ENCODE measurements around the gene RABEP2.

RABEP2 gene

GRCh38 chr16:28964496-28964895 is 39.5 kb upstream of the RABEP2 start:
- H3K9ac ChIP-seq: no peak overlapping the region
- no peaks in the 10 kb centered on the region for H3K36me3 ChIP-seq (ENCODE audit: control insufficient read depth, insufficient read depth, low read length)
- no peak overlapping the region for H3K27ac ChIP-seq
- no peaks in the 10 kb centered on the region for H3K4me1 ChIP-seq
- no peaks in the 10 kb centered on the region for H3K27me3 ChIP-seq (ENCODE audit: control insufficient read depth, insufficient read depth, low read length)
- H3K4me3 ChIP-seq (ENCODE audit: low read depth, low read length): no peak overlapping the region
- H3K4me2 ChIP-seq (ENCODE audit: low read length): no peak overlapping the region
- no peak for TF ChIP-seq CTCF (IDR thresholded peaks at IDR 0.05)
- H3K79me2 ChIP-seq: peaks cover 2% of the 10 kb centered on the region
- H3K9me3 ChIP-seq (ENCODE audit: control insufficient read depth, low read length): no peaks in the 10 kb centered on the region
- H2AFZ ChIP-seq: no peak overlapping the region

GRCh38 chr16:28964072-28964471 is 39.0 kb upstream of the RABEP2 start:
- Histone ChIP-seq H3K4me3 (ENCODE audit: low read depth, low read length) (no peak overlapping the region), H2AFZ (no peak overlapping the region), H3K27me3 (ENCODE audit: control insufficient read depth, insufficient read depth, low read length) (no peaks in the 10 kb centered on the region), H3K27ac (no peak overlapping the region), H3K4me2 (ENCODE audit: low read length) (no peak overlapping the region), H3K4me1 (no peaks in the 10 kb centered on the region), H3K79me2 (peaks cover 2% of the 10 kb centered on the region), H3K9ac (no peak overlapping the region), H3K36me3 (ENCODE audit: control insufficient read depth, insufficient read depth, low read length) (no peaks in the 10 kb centered on the region), H3K9me3 (ENCODE audit: control insufficient read depth, low read length) (no peaks in the 10 kb centered on the region)
- no peak for TF ChIP-seq CTCF (IDR thresholded peaks at IDR 0.05)

GRCh38 chr16:28958836-28959235 is 33.8 kb upstream of the RABEP2 start:
- H3K4me1 ChIP-seq: no peaks in the 10 kb centered on the region
- no peak overlapping the region for H3K4me2 ChIP-seq (ENCODE audit: low read length)
- H3K4me3 ChIP-seq (ENCODE audit: low read depth, low read length): no peak overlapping the region
- no peak overlapping the region for H3K27ac ChIP-seq
- no peak overlapping the region for H2AFZ ChIP-seq
- no peak for TF ChIP-seq CTCF (IDR thresholded peaks at IDR 0.05)
- H3K79me2 ChIP-seq: peaks cover 2% of the 10 kb centered on the region
- no peaks in the 10 kb centered on the region for H3K36me3 ChIP-seq (ENCODE audit: control insufficient read depth, insufficient read depth, low read length)
- no peaks in the 10 kb centered on the region for H3K27me3 ChIP-seq (ENCODE audit: control insufficient read depth, insufficient read depth, low read length)
- H3K9me3 ChIP-seq (ENCODE audit: control insufficient read depth, low read length): no peaks in the 10 kb centered on the region
- H3K9ac ChIP-seq: no peak overlapping the region

- H3K79me2 ChIP-seq: peaks cover 2% of the 10 kb centered on the region
Observed at GRCh38 chr16:28958216-28958615, 33.2 kb upstream of the RABEP2 start.

More at GRCh38 chr16:28958216-28958615, 33.2 kb upstream of the RABEP2 start:
- Histone ChIP-seq H3K27ac (no peak overlapping the region), H3K9me3 (ENCODE audit: control insufficient read depth, low read length) (no peaks in the 10 kb centered on the region), H2AFZ (no peak overlapping the region), H3K27me3 (ENCODE audit: control insufficient read depth, insufficient read depth, low read length) (no peaks in the 10 kb centered on the region), H3K4me2 (ENCODE audit: low read length) (no peak overlapping the region), H3K9ac (no peak overlapping the region), H3K4me1 (no peaks in the 10 kb centered on the region), H3K36me3 (ENCODE audit: control insufficient read depth, insufficient read depth, low read length) (no peaks in the 10 kb centered on the region), H3K4me3 (ENCODE audit: low read depth, low read length) (no peak overlapping the region)
- no peak for TF ChIP-seq CTCF (IDR thresholded peaks at IDR 0.05)

Measured in parathyroid adenoma (tissue), 2 donors.